HCEC 1CT (cell line): ENCODE measurements around the gene ADSS1.

Experiments
- DNase-seq: peaks from one replicate; pipeline ENCODE4 v3.0.0-alpha.2; 2017

The ADSS1 gene

GRCh38 chr14:104770851-104771272 lies 46.8 kb downstream of the ADSS1 start:
- DNase-seq: no peak

- DNase-seq: no peak
Measured at GRCh38 chr14:104771374-104771773, 47.3 kb downstream of the ADSS1 start.

GRCh38 chr14:104771918-104772706 lies 48.1 kb downstream of the ADSS1 start:
- DNase-seq: no peak

GRCh38 chr14:104772707-104773504 lies 48.9 kb downstream of the ADSS1 start:
- DNase-seq: no peak

- no peak for DNase-seq
Measured at GRCh38 chr14:104773505-104774452, 49.8 kb downstream of the ADSS1 start.

GRCh38 chr14:104774453-104775072 lies 50.5 kb downstream of the ADSS1 start:
- no peak for DNase-seq

GRCh38 chr14:104775073-104775489 lies 51.1 kb downstream of the ADSS1 start:
- DNase-seq: no peak

GRCh38 chr14:104776481-104776880 lies 52.5 kb downstream of the ADSS1 start:
- DNase-seq: no peak

- DNase-seq: no peak
Measured at GRCh38 chr14:104776961-104777807, 53.2 kb downstream of the ADSS1 start.

- DNase-seq: no peak
Measured at GRCh38 chr14:104777808-104778249, 53.8 kb downstream of the ADSS1 start.

- DNase-seq: no peak
Measured at GRCh38 chr14:104778694-104779331, 54.8 kb downstream of the ADSS1 start.

GRCh38 chr14:104779776-104780512 lies 55.9 kb downstream of the ADSS1 start:
- no peak for DNase-seq

- DNase-seq: no peak
Measured at GRCh38 chr14:104780513-104781030, 56.5 kb downstream of the ADSS1 start.

- DNase-seq: no peak
Measured at GRCh38 chr14:104781271-104782077, 57.4 kb downstream of the ADSS1 start.

- no peak for DNase-seq
Measured at GRCh38 chr14:104782086-104782807, 58.2 kb downstream of the ADSS1 start.

GRCh38 chr14:104782808-104783139 lies 58.7 kb downstream of the ADSS1 start:
- DNase-seq: no peak

- no peak for DNase-seq
Measured at GRCh38 chr14:104783484-104784217, 59.6 kb downstream of the ADSS1 start.

GRCh38 chr14:104784218-104784568 lies 60.2 kb downstream of the ADSS1 start:
- DNase-seq: no peak
